Stomach (tissue), 9 donors: ENCODE measurements around the gene ZNF827. TPM values are rescaled to one million over a fixed set of nuclear protein-coding genes. Genes with fewer than 3 reads are reported as not detected.

Source experiments
- DNase-seq, 2 donors: peaks; one replicate each; pipeline versions ENCODE4 v3.0.0 to v3.0.0-alpha.2; 2013 to 2019
- H3K27ac ChIP-seq, 5 donors: fragments of 200-600 bp in 4 of 5; sonication (generic) in 4 of 5; one replicate each; pipeline ENCODE4 v1.5.1; 2013 to 2019; ENCODE audit warnings: mild to moderate bottlenecking in 1 of 5, moderate library complexity in 1 of 5
- H3K27me3 ChIP-seq, 3 donors: fragments of 200-600 bp; sonication (generic); one replicate each; pipeline ENCODE4 v1.5.1; 2017 to 2019; ENCODE audit warnings: mixed run types in 1 of 3
- H3K36me3 ChIP-seq, 4 donors: fragments of 200-600 bp; sonication (generic); 1 replicate in 3 of 4; 2 replicates in 1 of 4; pipeline ENCODE4 v1.5.1; 2016 to 2019
- H3K4me1 ChIP-seq, 4 donors: fragments of 200-600 bp; sonication (generic); one replicate each; pipeline ENCODE4 v1.5.1; 2016 to 2019
- H3K4me3 ChIP-seq, 4 donors: fragments of 200-600 bp; sonication (generic) in 3 of 4; one replicate each; pipeline ENCODE4 v1.5.1; 2016 to 2019; ENCODE audit warnings: mild to moderate bottlenecking in 1 of 4
- H3K9me3 ChIP-seq, 4 donors: fragments of 200-600 bp; sonication (generic); one replicate each; pipeline ENCODE4 v1.5.1; 2016 to 2019
- EP300 ChIP-seq: sonication (generic); formaldehyde crosslinking; IDR thresholded peaks from one replicate; pipeline ENCODE4 v1.6.1; 2017; ENCODE audit warnings: antibody characterized with exemption
- POLR2A ChIP-seq, 4 donors: fragments of 450-650 bp; IDR thresholded peaks; one replicate each; pipeline ENCODE4 v1.6.1; 2016; ENCODE audit warnings: antibody characterized with exemption in 4 of 4, control low read depth in 2 of 4, mild to moderate bottlenecking in 1 of 4, moderate library complexity in 1 of 4
- POLR2AphosphoS5 ChIP-seq, 3 donors: sonication (generic); formaldehyde crosslinking; IDR thresholded peaks; one replicate each; pipeline ENCODE4 v1.6.1; 2016; ENCODE audit warnings: antibody characterized with exemption in 3 of 3
- WGBS, 5 donors: extraction: QIAGEN DNeasy Blood & Tissue Kit in 3 of 5; methylation state at CpG; one replicate each; pipeline versions ENCODE4 v1.1.5 to v1.1.7; 2013 to 2018; 5-methylcytosine and 5-hydroxymethylcytosine counted together
- intact Hi-C: fragments of 100-400 bp; cut with DNase I; formaldehyde crosslinking; loops from one replicate; pipeline ENCODE4 v1.15.1; 2023; ENCODE audit warnings: low total_unique reads
- polyA plus RNA-seq, 3 donors: library from polyadenylated mRNA; stranded (reverse); fragments of 200-250 nt; gene quantifications; one replicate each; pipeline ENCODE4 v1.2.3, GENCODE V29; 2013
- total RNA-seq, 5 donors: library from RNA; depleted of rRNA; stranded (reverse); fragments of >200 nt; gene quantifications; one replicate each; pipeline versions ENCODE4 v1.1.0 to v1.2.3, GENCODE V29; 2014 to 2016
- TF ChIP-seq, protein P1 (sequence below), 7 experiments: fragments of 450-650 bp in 4 of 7; fragments of 200-600 bp in 3 of 7; sonication (generic) in 3 of 7; IDR thresholded peaks; one replicate each; pipeline ENCODE4 v1.5.1; 2016 to 2019; ENCODE audit warnings: antibody characterized with exemption in 7 of 7, control low read depth in 2 of 7, mild to moderate bottlenecking in 1 of 7
- donor health status: healthy with polysubstance abuse.
- donor health status: Bipolar disorder and iron deficiency.
- donor health status: healthy.

ZNF827 gene
- total and polyA plus RNA-seq, 8 donors: 1.7 to 109 (median 13.5) TPM

DNA sequence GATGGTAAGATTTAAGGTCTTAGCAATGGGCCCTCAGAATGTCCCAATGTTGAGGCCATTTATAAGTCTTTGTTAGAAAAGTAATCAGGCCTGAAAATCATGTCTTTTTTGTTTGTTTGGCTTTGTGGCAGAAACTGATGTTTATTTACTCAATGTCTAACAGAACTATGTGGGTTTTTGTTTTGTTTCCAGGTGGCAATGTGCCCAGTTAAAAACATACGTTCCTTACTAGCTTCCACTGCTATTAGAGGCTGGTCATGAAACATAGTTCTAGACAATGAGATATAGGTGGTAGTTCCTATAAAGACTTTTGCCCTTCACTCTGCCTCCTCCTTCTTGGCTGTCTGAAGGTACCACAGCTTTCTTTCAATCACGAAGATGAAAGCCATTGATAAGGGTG, 149.9 kb downstream of the ZNF827 start:
- 53 to 65% (median 60%) methylated on average over 2 of the region's 2 CpGs for WGBS, 5 donors
- H3K36me3 ChIP-seq: no peaks in the 10 kb centered on the region
- intact Hi-C loops: no loop called here
- no peaks in the 10 kb centered on the region for H3K9me3 ChIP-seq
- DNase-seq: no peak
- no peak overlapping the region for H3K27ac ChIP-seq
- no peak for TF ChIP-seq POLR2AphosphoS5 (IDR thresholded peaks at IDR 0.05)
- TF ChIP-seq, protein P1, sequence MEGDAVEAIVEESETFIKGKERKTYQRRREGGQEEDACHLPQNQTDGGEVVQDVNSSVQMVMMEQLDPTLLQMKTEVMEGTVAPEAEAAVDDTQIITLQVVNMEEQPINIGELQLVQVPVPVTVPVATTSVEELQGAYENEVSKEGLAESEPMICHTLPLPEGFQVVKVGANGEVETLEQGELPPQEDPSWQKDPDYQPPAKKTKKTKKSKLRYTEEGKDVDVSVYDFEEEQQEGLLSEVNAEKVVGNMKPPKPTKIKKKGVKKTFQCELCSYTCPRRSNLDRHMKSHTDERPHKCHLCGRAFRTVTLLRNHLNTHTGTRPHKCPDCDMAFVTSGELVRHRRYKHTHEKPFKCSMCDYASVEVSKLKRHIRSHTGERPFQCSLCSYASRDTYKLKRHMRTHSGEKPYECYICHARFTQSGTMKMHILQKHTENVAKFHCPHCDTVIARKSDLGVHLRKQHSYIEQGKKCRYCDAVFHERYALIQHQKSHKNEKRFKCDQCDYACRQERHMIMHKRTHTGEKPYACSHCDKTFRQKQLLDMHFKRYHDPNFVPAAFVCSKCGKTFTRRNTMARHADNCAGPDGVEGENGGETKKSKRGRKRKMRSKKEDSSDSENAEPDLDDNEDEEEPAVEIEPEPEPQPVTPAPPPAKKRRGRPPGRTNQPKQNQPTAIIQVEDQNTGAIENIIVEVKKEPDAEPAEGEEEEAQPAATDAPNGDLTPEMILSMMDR (IDR thresholded peaks at IDR 0.05): no peak
- TF ChIP-seq POLR2A (IDR thresholded peaks at IDR 0.05): no peak
- no peak for TF ChIP-seq EP300
- H3K4me1 ChIP-seq: no peaks in the 10 kb centered on the region
- H3K4me3 ChIP-seq: no peak overlapping the region
- no peaks in the 10 kb centered on the region for H3K27me3 ChIP-seq

DNA sequence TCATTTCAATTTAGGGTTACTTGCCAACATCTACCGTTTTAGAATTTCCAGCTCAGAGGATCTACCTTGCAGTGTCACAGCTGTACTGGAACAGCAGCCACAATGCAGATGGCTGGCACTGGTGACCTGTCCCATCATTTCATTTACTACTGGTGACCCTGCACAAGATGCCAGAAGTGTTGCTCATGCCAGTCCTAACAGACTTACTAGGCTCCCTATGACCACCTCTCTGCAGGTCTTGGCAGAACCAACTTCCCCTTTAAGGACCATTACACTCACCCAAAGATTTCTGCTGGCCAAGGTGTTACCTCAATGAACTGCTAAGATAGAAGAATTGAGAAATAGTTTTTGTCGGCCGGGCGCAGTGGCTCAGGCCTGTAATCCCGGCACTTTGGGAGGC, 151.8 kb downstream of the ZNF827 start:
- no peaks in the 10 kb centered on the region for H3K27me3 ChIP-seq
- H3K36me3 ChIP-seq: no peaks in the 10 kb centered on the region
- TF ChIP-seq POLR2AphosphoS5 (IDR thresholded peaks at IDR 0.05) (no peak), EP300 (no peak), POLR2A (IDR thresholded peaks at IDR 0.05) (no peak)
- TF ChIP-seq, protein P1 (IDR thresholded peaks at IDR 0.05): no peak
- H3K27ac ChIP-seq: no peak overlapping the region
- intact Hi-C loops: no loop called here
- WGBS, 5 donors: 86 to 99% (median 90%) methylated on average over 5 of the region's 5 CpGs
- DNase-seq: no peak
- no peaks in the 10 kb centered on the region for H3K4me1 ChIP-seq
- no peak overlapping the region for H3K4me3 ChIP-seq
- no peaks in the 10 kb centered on the region for H3K9me3 ChIP-seq

GRCh38 chr4:145786261-145786660, 152.4 kb downstream of the ZNF827 start:
- Histone ChIP-seq H3K27me3 (no peaks in the 10 kb centered on the region), H3K4me3 (no peak overlapping the region), H3K27ac (no peak overlapping the region), H3K36me3 (no peaks in the 10 kb centered on the region), H3K9me3 (no peaks in the 10 kb centered on the region), H3K4me1 (no peaks in the 10 kb centered on the region)
- TF ChIP-seq EP300 (no peak), POLR2A (IDR thresholded peaks at IDR 0.05) (no peak), POLR2AphosphoS5 (IDR thresholded peaks at IDR 0.05) (no peak)
- TF ChIP-seq, protein P1 (IDR thresholded peaks at IDR 0.05): no peak
- WGBS, 5 donors: 77 to 89% (median 79%) methylated on average over 2 of the region's 2 CpGs
- no peak for DNase-seq
- intact Hi-C loops: no loop called here

- H3K4me3 ChIP-seq: no peak overlapping the region
- TF ChIP-seq POLR2A (IDR thresholded peaks at IDR 0.05): no peak
- TF ChIP-seq, protein P1 (IDR thresholded peaks at IDR 0.05): no peak
- TF ChIP-seq POLR2AphosphoS5 (IDR thresholded peaks at IDR 0.05): no peak
- TF ChIP-seq EP300: no peak
- no peaks in the 10 kb centered on the region for H3K36me3 ChIP-seq
- H3K9me3 ChIP-seq: no peaks in the 10 kb centered on the region
- H3K27me3 ChIP-seq: no peaks in the 10 kb centered on the region
- no peak for DNase-seq
- WGBS, 5 donors: 35 to 56% (median 45%) methylated on average over 2 of the region's 2 CpGs
- H3K4me1 ChIP-seq: no peaks in the 10 kb centered on the region
- intact Hi-C loops: no loop called here
- H3K27ac ChIP-seq: no peak overlapping the region
Observed at GRCh38 chr4:145785391-145786008, 153.1 kb downstream of the ZNF827 start.
